GM18873 (cell line): ENCODE measurements around the gene DDX60.

Experiments
- ATAC-seq: cut with Tn5 transposase; IDR thresholded peaks from one replicate; pipeline ENCODE4 v1.9.1; 2021; ENCODE audit warnings: mild to moderate bottlenecking, moderate library complexity, moderate number of reproducible peaks; ENCODE audit not compliant: unreplicated experiment, low FRiP score

The DDX60 gene

GRCh38 chr4:168208957-168209614, 109.5 kb downstream of the DDX60 start:
- ATAC-seq: no peak

- ATAC-seq: no peak
These were observed 115.2 kb downstream of the DDX60 start for GRCh38 chr4:168203233-168203911.

GRCh38 chr4:168200685-168201084, 117.9 kb downstream of the DDX60 start:
- no peak for ATAC-seq

GRCh38 chr4:168199260-168199957, 119.1 kb downstream of the DDX60 start:
- ATAC-seq: no peak

GRCh38 chr4:168197926-168198325, 120.6 kb downstream of the DDX60 start:
- ATAC-seq: no peak

GRCh38 chr4:168188754-168189153, 129.8 kb downstream of the DDX60 start:
- no peak for ATAC-seq

GRCh38 chr4:168183717-168184571, 134.6 kb downstream of the DDX60 start:
- ATAC-seq: no peak

- ATAC-seq: no peak
These were observed 140.9 kb downstream of the DDX60 start for GRCh38 chr4:168177546-168178149.

GRCh38 chr4:168174308-168174707, 144.2 kb downstream of the DDX60 start:
- ATAC-seq: no peak

GRCh38 chr4:168167714-168168284, 150.8 kb downstream of the DDX60 start:
- ATAC-seq: no peak
